PC-3 (cell line): ENCODE data around the gene GOLM1.

ENCODE experiments used
- EZH2 ChIP-seq: fragments of 300-600 bp; sonication (generic); IDR thresholded peaks from one replicate; pipeline ENCODE4 v1.6.1; 2017; ENCODE audit warnings: antibody characterized with exemption, mild to moderate bottlenecking, low read length; ENCODE audit not compliant: unreplicated experiment
- EZH2phosphoT487 ChIP-seq: fragments of 300-600 bp; sonication (generic); IDR thresholded peaks from 2 replicates; pipeline ENCODE4 v1.6.1; 2018; ENCODE audit warnings: mild to moderate bottlenecking, antibody characterized with exemption, low read length, borderline replicate concordance
- TF ChIP-seq, protein P1 (sequence below): fragments of 300-600 bp; sonication (generic); conservative IDR thresholded peaks from 2 replicates; pipeline ENCODE4 v1.5.1; 2017; ENCODE audit warnings: antibody characterized with exemption, low read depth, mild to moderate bottlenecking, low read length

DNA sequence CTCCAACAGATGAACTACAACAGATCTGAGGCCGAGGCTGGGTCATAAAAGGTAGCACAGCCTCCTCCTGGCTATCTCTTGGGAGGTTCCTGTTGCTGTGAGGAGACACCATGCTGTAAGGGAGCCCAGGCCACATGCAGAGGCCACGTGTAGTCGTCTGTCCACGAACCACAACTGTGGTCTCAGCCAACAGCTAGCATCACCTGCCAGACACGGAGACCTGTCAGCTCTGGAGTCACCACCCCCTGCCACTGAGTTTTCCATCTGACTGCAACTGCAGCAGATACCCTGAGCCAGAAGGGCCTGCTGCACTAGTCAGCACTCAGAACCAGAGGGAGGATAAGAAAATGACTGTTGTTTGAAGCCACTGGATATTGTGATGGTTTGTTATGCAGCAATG, 12.7 kb upstream of the GOLM1 start:
- TF ChIP-seq, protein P1, sequence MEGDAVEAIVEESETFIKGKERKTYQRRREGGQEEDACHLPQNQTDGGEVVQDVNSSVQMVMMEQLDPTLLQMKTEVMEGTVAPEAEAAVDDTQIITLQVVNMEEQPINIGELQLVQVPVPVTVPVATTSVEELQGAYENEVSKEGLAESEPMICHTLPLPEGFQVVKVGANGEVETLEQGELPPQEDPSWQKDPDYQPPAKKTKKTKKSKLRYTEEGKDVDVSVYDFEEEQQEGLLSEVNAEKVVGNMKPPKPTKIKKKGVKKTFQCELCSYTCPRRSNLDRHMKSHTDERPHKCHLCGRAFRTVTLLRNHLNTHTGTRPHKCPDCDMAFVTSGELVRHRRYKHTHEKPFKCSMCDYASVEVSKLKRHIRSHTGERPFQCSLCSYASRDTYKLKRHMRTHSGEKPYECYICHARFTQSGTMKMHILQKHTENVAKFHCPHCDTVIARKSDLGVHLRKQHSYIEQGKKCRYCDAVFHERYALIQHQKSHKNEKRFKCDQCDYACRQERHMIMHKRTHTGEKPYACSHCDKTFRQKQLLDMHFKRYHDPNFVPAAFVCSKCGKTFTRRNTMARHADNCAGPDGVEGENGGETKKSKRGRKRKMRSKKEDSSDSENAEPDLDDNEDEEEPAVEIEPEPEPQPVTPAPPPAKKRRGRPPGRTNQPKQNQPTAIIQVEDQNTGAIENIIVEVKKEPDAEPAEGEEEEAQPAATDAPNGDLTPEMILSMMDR: no peak
- TF ChIP-seq EZH2 (no peak), EZH2phosphoT487 (no peak)
